Peyer's patch (tissue), 4 donors: Measurements from ENCODE around the gene PLD1. TPM values are rescaled to one million over a fixed set of nuclear protein-coding genes. Genes with fewer than 3 reads are reported as not detected.
"Not testable (repeated sequence)": the region's sequence is repeated elsewhere in the genome, so short reads cannot be mapped to it uniquely, and the experiment has no call there.

Source experiments
- DNase-seq, 3 donors: peaks; one replicate each; pipeline ENCODE4 v3.0.0-alpha.2; 2017 to 2019
- H3K27ac ChIP-seq, 4 donors: fragments of 200-600 bp; sonication (generic); one replicate each; pipeline ENCODE4 v1.5.1; 2016 to 2019
- H3K27me3 ChIP-seq, 2 donors: fragments of 200-600 bp; sonication (generic); one replicate each; pipeline ENCODE4 v1.5.1; 2019
- H3K36me3 ChIP-seq, 3 donors: fragments of 200-600 bp; sonication (generic); one replicate each; pipeline ENCODE4 v1.5.1; 2016 to 2019
- H3K4me1 ChIP-seq, 4 donors: fragments of 200-600 bp; sonication (generic); one replicate each; pipeline ENCODE4 v1.5.1; 2016 to 2019
- H3K4me3 ChIP-seq, 4 donors: fragments of 200-600 bp; sonication (generic); 1 replicate in 3 of 4; 2 replicates in 1 of 4; pipeline ENCODE4 v1.5.1; 2016 to 2019; ENCODE audit warnings: mild to moderate bottlenecking in 1 of 4
- H3K9me3 ChIP-seq, 4 donors: fragments of 200-600 bp; sonication (generic); one replicate each; pipeline ENCODE4 v1.5.1; 2016 to 2019; ENCODE audit warnings: mild to moderate bottlenecking in 1 of 4
- POLR2A ChIP-seq, 2 donors: fragments of 450-650 bp; IDR thresholded peaks; one replicate each; pipeline ENCODE4 v1.5.1; 2017; ENCODE audit warnings: antibody characterized with exemption in 2 of 2, mild to moderate bottlenecking in 2 of 2, moderate library complexity in 2 of 2
- total RNA-seq, 4 donors: library from RNA; depleted of rRNA; stranded (reverse); fragments of >200 nt; gene quantifications; one replicate each; pipeline ENCODE4 v1.1.0, GENCODE V29; 2016
- TF ChIP-seq, protein P1 (sequence below), 6 experiments: fragments of 450-650 bp in 4 of 6; fragments of 200-600 bp in 2 of 6; sonication (generic) in 1 of 6; IDR thresholded peaks; one replicate each; pipeline ENCODE4 v1.5.1; 2017 to 2019; ENCODE audit warnings: antibody characterized with exemption in 6 of 6, mild to moderate bottlenecking in 3 of 6, moderate library complexity in 1 of 6

The PLD1 gene
- total RNA-seq, 4 donors from 2014 or later = 120 to 218 (median 187) TPM

DNA sequence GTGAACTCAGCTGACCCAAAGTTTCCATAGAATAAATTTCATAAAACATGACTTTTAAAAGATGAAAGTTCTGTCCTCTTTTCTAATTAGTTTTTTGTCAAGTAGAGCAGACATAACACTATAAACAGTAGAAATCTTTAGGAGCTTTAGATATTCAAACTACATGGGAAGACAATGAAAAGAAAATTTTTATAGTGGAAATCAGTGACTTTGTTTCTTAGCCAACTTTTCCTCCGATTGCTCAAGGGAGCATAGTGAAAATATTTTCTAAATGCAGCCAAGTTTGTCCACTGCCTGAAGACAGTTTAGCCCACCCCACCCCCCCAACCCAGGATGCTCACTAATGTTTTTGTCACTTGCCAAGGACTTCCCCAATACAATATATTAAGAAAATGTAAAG lies 114.9 kb downstream of the PLD1 start:
- Histone ChIP-seq H3K4me3 (no peak overlapping the region), H3K27ac (peak overlapping the region in 1 of 4 donors; percentile 6), H3K27me3 (no peaks in the 10 kb centered on the region), H3K9me3 (no peaks in the 10 kb centered on the region), H3K36me3 (peaks cover 0 to 25% (median 0%) of the 10 kb centered on the region in 3 donors), H3K4me1 (peaks cover 0 to 20% (median 0%) of the 10 kb centered on the region in 4 donors)
- no peak for DNase-seq
- TF ChIP-seq, protein P1, sequence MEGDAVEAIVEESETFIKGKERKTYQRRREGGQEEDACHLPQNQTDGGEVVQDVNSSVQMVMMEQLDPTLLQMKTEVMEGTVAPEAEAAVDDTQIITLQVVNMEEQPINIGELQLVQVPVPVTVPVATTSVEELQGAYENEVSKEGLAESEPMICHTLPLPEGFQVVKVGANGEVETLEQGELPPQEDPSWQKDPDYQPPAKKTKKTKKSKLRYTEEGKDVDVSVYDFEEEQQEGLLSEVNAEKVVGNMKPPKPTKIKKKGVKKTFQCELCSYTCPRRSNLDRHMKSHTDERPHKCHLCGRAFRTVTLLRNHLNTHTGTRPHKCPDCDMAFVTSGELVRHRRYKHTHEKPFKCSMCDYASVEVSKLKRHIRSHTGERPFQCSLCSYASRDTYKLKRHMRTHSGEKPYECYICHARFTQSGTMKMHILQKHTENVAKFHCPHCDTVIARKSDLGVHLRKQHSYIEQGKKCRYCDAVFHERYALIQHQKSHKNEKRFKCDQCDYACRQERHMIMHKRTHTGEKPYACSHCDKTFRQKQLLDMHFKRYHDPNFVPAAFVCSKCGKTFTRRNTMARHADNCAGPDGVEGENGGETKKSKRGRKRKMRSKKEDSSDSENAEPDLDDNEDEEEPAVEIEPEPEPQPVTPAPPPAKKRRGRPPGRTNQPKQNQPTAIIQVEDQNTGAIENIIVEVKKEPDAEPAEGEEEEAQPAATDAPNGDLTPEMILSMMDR (IDR thresholded peaks at IDR 0.05) = no peak

DNA sequence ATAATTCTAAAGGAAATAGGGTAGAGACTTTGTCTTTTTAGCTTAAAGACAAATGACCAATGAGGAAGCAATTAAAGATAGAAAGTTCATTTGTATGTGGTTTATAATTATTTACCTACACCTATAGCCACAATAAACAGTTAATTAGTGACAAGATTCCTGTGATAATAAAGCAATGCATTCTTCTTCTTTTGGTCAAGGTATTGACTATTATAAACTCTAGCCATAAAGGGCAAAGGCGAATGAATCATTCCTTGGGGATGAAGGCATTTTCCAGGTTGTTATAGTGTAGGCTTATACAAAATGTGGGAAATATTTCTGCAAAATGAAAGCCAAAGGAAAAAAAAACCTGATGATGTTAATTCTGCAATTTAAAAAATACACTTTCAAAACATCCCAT lies 115.4 kb downstream of the PLD1 start:
- no peak overlapping the region for H3K27ac ChIP-seq
- TF ChIP-seq POLR2A (IDR thresholded peaks at IDR 0.05) = no peak
- TF ChIP-seq, protein P1 (IDR thresholded peaks at IDR 0.05) = no peak
- no peak for DNase-seq

DNA sequence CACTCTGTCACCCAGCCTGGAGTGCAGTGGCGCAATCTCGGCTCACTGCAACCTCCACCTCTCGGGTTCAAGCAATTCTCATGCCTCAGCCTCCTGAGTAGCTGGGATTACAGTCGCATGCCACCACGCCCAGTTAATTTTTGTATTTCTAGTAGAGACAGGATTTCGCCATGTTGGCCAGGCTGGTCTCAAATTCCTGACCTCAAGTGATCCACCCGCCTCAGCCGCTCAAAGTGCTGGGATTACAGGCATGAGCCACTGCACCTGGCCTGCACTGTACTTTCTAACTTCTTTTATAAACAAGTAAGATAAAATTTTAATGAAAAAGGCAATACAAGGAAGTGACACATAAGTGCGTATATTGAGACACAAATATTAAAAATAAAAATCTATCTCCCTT lies 117.7 kb downstream of the PLD1 start:
- peaks cover 0 to 27% (median 0%) of the 10 kb centered on the region in 3 donors for H3K36me3 ChIP-seq
- DNase-seq = not testable (repeated sequence)

More for the DNA sequence above, 115.4 kb downstream of the PLD1 start:
- Histone ChIP-seq H3K4me1 (peaks cover 0 to 20% (median 0%) of the 10 kb centered on the region in 4 donors), H3K27me3 (no peaks in the 10 kb centered on the region), H3K9me3 (no peaks in the 10 kb centered on the region), H3K4me3 (no peak overlapping the region), H3K36me3 (peaks cover 0 to 25% (median 0%) of the 10 kb centered on the region in 3 donors)

DNA sequence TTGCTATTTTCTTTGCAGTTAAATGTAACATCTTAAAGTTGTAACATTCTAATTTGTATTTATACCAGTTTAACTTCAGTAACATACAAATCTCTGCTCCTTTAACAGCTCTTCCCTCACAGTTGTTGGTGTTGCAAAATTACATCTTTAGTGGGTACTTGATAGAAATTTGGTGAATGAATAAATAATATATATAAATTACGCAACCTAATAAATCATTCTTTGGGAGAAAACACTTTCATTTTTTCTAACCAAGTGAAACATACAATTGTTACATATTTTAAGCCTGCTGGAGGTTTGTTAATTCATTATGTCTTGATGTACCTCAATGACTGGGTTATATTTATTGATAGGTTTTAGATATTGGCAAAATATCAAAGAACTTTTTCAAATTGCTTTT lies 118.8 kb downstream of the PLD1 start:
- TF ChIP-seq POLR2A (IDR thresholded peaks at IDR 0.05) = no peak
- TF ChIP-seq, protein P1 (IDR thresholded peaks at IDR 0.05) = no peak

More for the DNA sequence above, 117.7 kb downstream of the PLD1 start:
- not testable (repeated sequence) for H3K27me3 ChIP-seq, H3K9me3 ChIP-seq, H3K4me3 ChIP-seq, H3K27ac ChIP-seq
- H3K4me1 ChIP-seq = peaks cover 0 to 20% (median 0%) of the 10 kb centered on the region in 4 donors

DNA sequence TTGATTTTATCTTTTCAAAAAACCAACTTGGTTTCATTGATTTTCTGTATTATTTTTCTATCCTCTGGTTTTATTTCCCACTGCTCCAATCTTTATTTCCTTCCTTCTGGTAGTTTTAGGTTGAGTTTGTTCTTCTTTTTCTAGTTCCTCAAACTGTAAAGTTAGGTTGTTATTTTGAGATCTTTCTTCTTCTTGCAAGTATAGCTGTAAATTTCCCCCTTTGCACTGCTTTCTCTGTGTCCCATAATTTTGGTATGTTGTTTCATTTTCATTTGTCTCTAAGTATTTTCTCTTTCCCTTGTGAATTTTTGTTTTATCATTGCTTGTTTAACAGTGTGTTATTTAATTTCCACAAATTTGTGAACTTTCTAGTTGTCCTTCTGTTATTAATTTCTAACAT lies 120.0 kb downstream of the PLD1 start:
- Histone ChIP-seq H3K4me3 (no peak overlapping the region), H3K27ac (no peak overlapping the region), H3K36me3 (peaks cover 0 to 32% (median 0%) of the 10 kb centered on the region in 3 donors), H3K27me3 (no peaks in the 10 kb centered on the region), H3K9me3 (no peaks in the 10 kb centered on the region), H3K4me1 (peaks cover 0 to 3% (median 0%) of the 10 kb centered on the region in 4 donors)
- no peak for DNase-seq
- no peak for TF ChIP-seq POLR2A (IDR thresholded peaks at IDR 0.05)
- TF ChIP-seq, protein P1 (IDR thresholded peaks at IDR 0.05) = no peak

More for the DNA sequence above, 118.8 kb downstream of the PLD1 start:
- H3K27me3 ChIP-seq = no peaks in the 10 kb centered on the region
- H3K4me1 ChIP-seq = peaks cover 0 to 15% (median 0%) of the 10 kb centered on the region in 4 donors
- H3K36me3 ChIP-seq = peaks cover 0 to 32% (median 0%) of the 10 kb centered on the region in 3 donors
- no peak for DNase-seq
- no peak overlapping the region for H3K27ac ChIP-seq
- H3K9me3 ChIP-seq = no peaks in the 10 kb centered on the region
- H3K4me3 ChIP-seq = no peak overlapping the region

DNA sequence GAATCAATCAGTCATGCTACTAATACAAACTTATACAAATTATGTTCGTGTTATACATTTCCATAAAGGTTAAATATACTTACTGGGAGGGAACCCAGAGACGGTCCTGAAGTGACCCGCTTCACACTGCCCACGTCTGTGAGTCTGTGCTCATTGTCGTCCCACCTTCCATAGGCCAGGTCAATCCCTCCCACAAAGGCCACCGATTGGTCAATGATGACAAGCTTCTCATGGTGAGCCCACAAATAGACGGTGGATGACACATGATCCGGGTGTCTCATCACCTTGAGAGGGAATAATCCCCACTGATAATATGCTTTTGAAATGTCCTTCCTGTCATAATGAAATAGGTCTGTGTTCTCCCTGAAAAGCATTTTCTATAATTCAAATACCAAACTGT lies 121.7 kb downstream of the PLD1 start:
- Histone ChIP-seq H3K27ac (peak overlapping the region in 1 of 4 donors; percentile 15), H3K9me3 (no peaks in the 10 kb centered on the region), H3K36me3 (peaks cover 0 to 35% (median 0%) of the 10 kb centered on the region in 3 donors), H3K27me3 (no peaks in the 10 kb centered on the region), H3K4me3 (no peak overlapping the region), H3K4me1 (peaks cover 0 to 5% (median 0%) of the 10 kb centered on the region in 4 donors)
- DNase-seq = no peak
- TF ChIP-seq POLR2A (IDR thresholded peaks at IDR 0.05) = no peak
- TF ChIP-seq, protein P1 (IDR thresholded peaks at IDR 0.05) = no peak
